Activated CD4-positive, alpha-beta T cell treated with anti-CD3 and anti-CD28 coated beads for 36 hours (primary cell): ENCODE measurements around the gene POU3F1. TPM values are rescaled to one million over a fixed set of nuclear protein-coding genes. Genes with fewer than 3 reads are reported as not detected.
A peak's percentile ranks its signal among the peaks of the same experiment; 100 is the strongest.

Experiments
- ATAC-seq: fragments of 200-7000 bp; cut with Tn5 transposase; one replicate; pipeline ENCODE4 v1.10.0; 2021; ENCODE audit warnings: mild to moderate bottlenecking, moderate library complexity
- CTCF ChIA-PET: fragments of 350-600 bp; sonication (Branson Sonifier 250); formaldehyde crosslinking; loops from one replicate; lab custom pipeline; 2021; ENCODE audit warnings: antibody characterized with exemption; lab: Charles Lee
- POLR2A ChIA-PET: fragments of 350-600 bp; sonication (Branson Sonifier 250); formaldehyde crosslinking; loops from one replicate; lab custom pipeline; 2021; ENCODE audit warnings: antibody characterized with exemption, inconsistent platforms; lab: Charles Lee
- DNase-seq: peaks from one replicate; pipeline ENCODE4 v3.0.0-alpha.2; 2020
- H3K27ac Mint-ChIP-seq: one replicate; pipeline ENCODE4 v1.8.0; 2021; ENCODE audit warnings: mixed read lengths
- H3K27me3 Mint-ChIP-seq: one replicate; pipeline ENCODE4 v1.8.0; 2021; ENCODE audit warnings: mixed read lengths
- H3K36me3 Mint-ChIP-seq: one replicate; pipeline ENCODE4 v1.8.0; 2021; ENCODE audit warnings: low read depth, mixed read lengths
- H3K4me1 Mint-ChIP-seq: one replicate; pipeline ENCODE4 v1.8.0; 2021; ENCODE audit warnings: mixed read lengths
- H3K4me3 Mint-ChIP-seq: one replicate; pipeline ENCODE4 v1.8.0; 2021; ENCODE audit warnings: mild to moderate bottlenecking, moderate library complexity, mixed read lengths
- H3K9me3 Mint-ChIP-seq: one replicate; pipeline ENCODE4 v1.8.0; 2021; ENCODE audit warnings: low read depth, mixed read lengths
- intact Hi-C, 2 experiments: fragments of 100-400 bp; cut with DNase I in 1 of 2; cut with micrococcal nuclease in 1 of 2; formaldehyde crosslinking; loops; one replicate each; pipeline versions ENCODE4 v1.14.2 to v1.15.1; 2022 to 2024; cut with DNase I, micrococcal nuclease
- total RNA-seq, 2 experiments: library from RNA; stranded (reverse); gene quantifications; one replicate each; pipeline ENCODE4 v1.2.3, GENCODE V29; 2021

POU3F1 gene
- under 1 TPM; 0.11 to 0.26 TPM for total RNA-seq

GRCh38 chr1:38046333-38046883 is at the start of gene POU3F1:
Gene POU3F1, minus strand, starts transcription at chr1:38046793. Its CDS starts 50 bp downstream, at chr1:38046743.
- peaks cover 43% of the 10 kb centered on the region for H3K27me3 Mint-ChIP-seq
- H3K9me3 Mint-ChIP-seq, result no peaks in the 10 kb centered on the region
- ATAC-seq (peak; percentile 9), DNase-seq (peak; percentile 28)
- intact Hi-C loops, result loop anchor here in 1 of 2 experiments (1.0 to 5.0 kb wide), 2 partner anchors 16 to 771 kb away; no protein-coding TSS in a partner anchor
- POLR2A ChIA-PET, result interaction anchor here (0.8 to 0.9 kb wide), 3 partner anchors 17 to 19 kb away, joined by 3 to 5 read pairs (median 3); no protein-coding TSS in a partner anchor
- H3K4me3 Mint-ChIP-seq, result peak within 1 kb of the TSS; percentile 64
- H3K36me3 Mint-ChIP-seq, result no peaks in the 10 kb centered on the region
- no peak within 1 kb of the TSS for H3K27ac Mint-ChIP-seq
- H3K4me1 Mint-ChIP-seq, result peaks cover 11% of the 10 kb centered on the region
- CTCF ChIA-PET, result interaction anchor here (1.4 kb wide), 1 partner anchor 17 kb away, joined by 3 read pairs; no protein-coding TSS in a partner anchor

GRCh38 chr1:38095454-38095931 is 48.9 kb upstream of the POU3F1 start:
- ChIA-PET CTCF (no interaction called here), POLR2A (no interaction called here)
- no peak overlapping the region for H3K4me3 Mint-ChIP-seq
- no peak overlapping the region for H3K27ac Mint-ChIP-seq
- ATAC-seq (no peak), DNase-seq (no peak)
- intact Hi-C loops, result no loop called here
- no peaks in the 10 kb centered on the region for H3K9me3 Mint-ChIP-seq
- no peaks in the 10 kb centered on the region for H3K4me1 Mint-ChIP-seq
- peaks cover 16% of the 10 kb centered on the region for H3K27me3 Mint-ChIP-seq
- no peaks in the 10 kb centered on the region for H3K36me3 Mint-ChIP-seq

- ATAC-seq, result no peak
- CTCF ChIA-PET, result interaction anchor here (0.6 kb wide), 2 partner anchors 79 to 579 kb away, joined by 3 read pairs; no protein-coding TSS in a partner anchor
- H3K9me3 Mint-ChIP-seq, result no peaks in the 10 kb centered on the region
- no peaks in the 10 kb centered on the region for H3K4me1 Mint-ChIP-seq
- H3K27me3 Mint-ChIP-seq, result peaks cover 23% of the 10 kb centered on the region
- DNase-seq, result no peak
- no peaks in the 10 kb centered on the region for H3K36me3 Mint-ChIP-seq
- H3K27ac Mint-ChIP-seq, result no peak overlapping the region
- no peak overlapping the region for H3K4me3 Mint-ChIP-seq
- intact Hi-C loops, result no loop called here
- POLR2A ChIA-PET, result no interaction called here
Measured at GRCh38 chr1:38094711-38095290, 48.2 kb upstream of the POU3F1 start.

- Mint-ChIP-seq H3K4me1 (no peaks in the 10 kb centered on the region), H3K36me3 (no peaks in the 10 kb centered on the region), H3K27me3 (peaks cover 26% of the 10 kb centered on the region), H3K27ac (no peak overlapping the region), H3K9me3 (no peaks in the 10 kb centered on the region), H3K4me3 (no peak overlapping the region)
- intact Hi-C loops, result no loop called here
- DNase-seq (no peak), ATAC-seq (no peak)
- ChIA-PET CTCF (interaction anchor here (0.8 kb wide), 1 partner anchor 65 kb away, joined by 5 read pairs; no protein-coding TSS in a partner anchor), POLR2A (no interaction called here)
Measured at GRCh38 chr1:38093569-38094520, 47.3 kb upstream of the POU3F1 start.

GRCh38 chr1:38092256-38092655 is 45.7 kb upstream of the POU3F1 start:
- Mint-ChIP-seq H3K36me3 (no peaks in the 10 kb centered on the region), H3K27ac (no peak overlapping the region), H3K4me3 (no peak overlapping the region), H3K4me1 (no peaks in the 10 kb centered on the region), H3K9me3 (no peaks in the 10 kb centered on the region), H3K27me3 (peaks cover 30% of the 10 kb centered on the region)
- CTCF ChIA-PET, result interaction anchor here (1.0 kb wide), 1 partner anchor 67 kb away, joined by 3 read pairs; no protein-coding TSS in a partner anchor
- POLR2A ChIA-PET, result no interaction called here
- ATAC-seq (no peak), DNase-seq (no peak)
- intact Hi-C loops, result no loop called here

GRCh38 chr1:38090796-38091195 is 44.2 kb upstream of the POU3F1 start:
- no peak for ATAC-seq
- H3K27ac Mint-ChIP-seq, result no peak overlapping the region
- H3K4me1 Mint-ChIP-seq, result no peaks in the 10 kb centered on the region
- peaks cover 30% of the 10 kb centered on the region for H3K27me3 Mint-ChIP-seq
- CTCF ChIA-PET, result no interaction called here
- H3K9me3 Mint-ChIP-seq, result no peaks in the 10 kb centered on the region
- DNase-seq, result no peak
- H3K36me3 Mint-ChIP-seq, result no peaks in the 10 kb centered on the region
- no peak overlapping the region for H3K4me3 Mint-ChIP-seq
- POLR2A ChIA-PET, result no interaction called here
- intact Hi-C loops, result no loop called here

GRCh38 chr1:38089712-38090360 is 43.2 kb upstream of the POU3F1 start:
- no peak overlapping the region for H3K27ac Mint-ChIP-seq
- ChIA-PET CTCF (no interaction called here), POLR2A (no interaction called here)
- H3K4me3 Mint-ChIP-seq, result no peak overlapping the region
- DNase-seq (no peak), ATAC-seq (no peak)
- H3K36me3 Mint-ChIP-seq, result no peaks in the 10 kb centered on the region
- intact Hi-C loops, result no loop called here
- no peaks in the 10 kb centered on the region for H3K4me1 Mint-ChIP-seq
- H3K9me3 Mint-ChIP-seq, result no peaks in the 10 kb centered on the region
- peaks cover 30% of the 10 kb centered on the region for H3K27me3 Mint-ChIP-seq

- H3K9me3 Mint-ChIP-seq, result no peaks in the 10 kb centered on the region
- no peak overlapping the region for H3K4me3 Mint-ChIP-seq
- H3K36me3 Mint-ChIP-seq, result no peaks in the 10 kb centered on the region
- no peak for ATAC-seq
- CTCF ChIA-PET, result no interaction called here
- POLR2A ChIA-PET, result no interaction called here
- intact Hi-C loops, result no loop called here
- H3K4me1 Mint-ChIP-seq, result no peaks in the 10 kb centered on the region
- no peak for DNase-seq
- H3K27me3 Mint-ChIP-seq, result peaks cover 27% of the 10 kb centered on the region
- no peak overlapping the region for H3K27ac Mint-ChIP-seq
Measured at GRCh38 chr1:38088791-38089190, 42.2 kb upstream of the POU3F1 start.

- intact Hi-C loops, result no loop called here
- POLR2A ChIA-PET, result no interaction called here
- Mint-ChIP-seq H3K36me3 (no peaks in the 10 kb centered on the region), H3K4me3 (no peak overlapping the region), H3K27ac (no peak overlapping the region), H3K4me1 (no peaks in the 10 kb centered on the region), H3K27me3 (peaks cover 24% of the 10 kb centered on the region), H3K9me3 (no peaks in the 10 kb centered on the region)
- ATAC-seq (no peak), DNase-seq (no peak)
- CTCF ChIA-PET, result interaction anchor here (0.6 kb wide), 1 partner anchor 721 kb away, joined by 4 read pairs; no protein-coding TSS in a partner anchor
Measured at GRCh38 chr1:38088366-38088765, 41.8 kb upstream of the POU3F1 start.

- H3K36me3 Mint-ChIP-seq, result no peaks in the 10 kb centered on the region
- no peaks in the 10 kb centered on the region for H3K4me1 Mint-ChIP-seq
- DNase-seq, result no peak
- H3K27me3 Mint-ChIP-seq, result peaks cover 19% of the 10 kb centered on the region
- no peaks in the 10 kb centered on the region for H3K9me3 Mint-ChIP-seq
- ChIA-PET POLR2A (no interaction called here), CTCF (interaction anchor here (0.6 kb wide), 2 partner anchors 15 to 722 kb away, joined by 3 to 4 read pairs; no protein-coding TSS in a partner anchor)
- no peak overlapping the region for H3K4me3 Mint-ChIP-seq
- no peak overlapping the region for H3K27ac Mint-ChIP-seq
- no peak for ATAC-seq
- intact Hi-C loops, result no loop called here
Measured at GRCh38 chr1:38087676-38088075, 41.1 kb upstream of the POU3F1 start.
